ENCODE results near the gene NOL9. TPM values are rescaled to one million over a fixed set of nuclear protein-coding genes. Genes with fewer than 3 reads are reported as not detected.

NOL9 gene
- total and polyA plus RNA-seq, 2 of the 13 experiments (the other 11 are each of a cell fraction or from before 2014, with no cell fraction given) = 18.0 to 24.7 TPM

- TF ChIP-seq, protein P1, sequence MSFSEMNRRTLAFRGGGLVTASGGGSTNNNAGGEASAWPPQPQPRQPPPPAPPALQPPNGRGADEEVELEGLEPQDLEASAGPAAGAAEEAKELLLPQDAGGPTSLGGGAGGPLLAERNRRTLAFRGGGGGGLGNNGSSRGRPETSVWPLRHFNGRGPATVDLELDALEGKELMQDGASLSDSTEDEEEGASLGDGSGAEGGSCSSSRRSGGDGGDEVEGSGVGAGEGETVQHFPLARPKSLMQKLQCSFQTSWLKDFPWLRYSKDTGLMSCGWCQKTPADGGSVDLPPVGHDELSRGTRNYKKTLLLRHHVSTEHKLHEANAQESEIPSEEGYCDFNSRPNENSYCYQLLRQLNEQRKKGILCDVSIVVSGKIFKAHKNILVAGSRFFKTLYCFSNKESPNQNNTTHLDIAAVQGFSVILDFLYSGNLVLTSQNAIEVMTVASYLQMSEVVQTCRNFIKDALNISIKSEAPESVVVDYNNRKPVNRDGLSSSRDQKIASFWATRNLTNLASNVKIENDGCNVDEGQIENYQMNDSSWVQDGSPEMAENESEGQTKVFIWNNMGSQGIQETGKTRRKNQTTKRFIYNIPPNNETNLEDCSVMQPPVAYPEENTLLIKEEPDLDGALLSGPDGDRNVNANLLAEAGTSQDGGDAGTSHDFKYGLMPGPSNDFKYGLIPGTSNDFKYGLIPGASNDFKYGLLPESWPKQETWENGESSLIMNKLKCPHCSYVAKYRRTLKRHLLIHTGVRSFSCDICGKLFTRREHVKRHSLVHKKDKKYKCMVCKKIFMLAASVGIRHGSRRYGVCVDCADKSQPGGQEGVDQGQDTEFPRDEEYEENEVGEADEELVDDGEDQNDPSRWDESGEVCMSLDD (CRISPR knock-in tag; IDR thresholded peaks at IDR 0.05; ENCODE audit: borderline replicate concordance) = no peak
- TF ChIP-seq, protein P2, sequence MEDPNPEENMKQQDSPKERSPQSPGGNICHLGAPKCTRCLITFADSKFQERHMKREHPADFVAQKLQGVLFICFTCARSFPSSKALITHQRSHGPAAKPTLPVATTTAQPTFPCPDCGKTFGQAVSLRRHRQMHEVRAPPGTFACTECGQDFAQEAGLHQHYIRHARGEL (CRISPR knock-in tag; IDR thresholded peaks at IDR 0.05) = no peak
- TF ChIP-seq ZSCAN25 (CRISPR knock-in tag; IDR thresholded peaks at IDR 0.05) (no peak), ZNF574 (CRISPR knock-in tag; IDR thresholded peaks at IDR 0.05) (peak; percentile 66; the same call in 1 of the 2 replicates), ZNF501 (CRISPR knock-in tag; IDR thresholded peaks at IDR 0.05) (0 out of 2 replicates have a peak, but pooled peaks have one; percentile 31), ZNF264 (CRISPR knock-in tag; IDR thresholded peaks at IDR 0.05) (no peak), ZNF570 (CRISPR knock-in tag; IDR thresholded peaks at IDR 0.05; ENCODE audit: borderline replicate concordance) (no peak), TAF15 (IDR thresholded peaks at IDR 0.05; ENCODE audit: low read depth, low read length, poor library complexity, severe bottlenecking) (no peak), RCOR2 (CRISPR knock-in tag; IDR thresholded peaks at IDR 0.05) (no peak), BCL6 (CRISPR knock-in tag; IDR thresholded peaks at IDR 0.05) (no peak), ZNF775 (CRISPR knock-in tag; IDR thresholded peaks at IDR 0.05; ENCODE audit: borderline replicate concordance) (no peak), NFKB2 (CRISPR knock-in tag; IDR thresholded peaks at IDR 0.05; ENCODE audit: borderline replicate concordance) (peak; percentile 35; the same call in 1 of the 2 replicates), PCBP1 (IDR thresholded peaks at IDR 0.05; ENCODE audit: borderline replicate concordance, low read depth, low read length) (no peak), PCBP2 (optimal IDR thresholded peaks at IDR 0.05; ENCODE audit: low read depth, low read length, poor library complexity, severe bottlenecking) (no peak), MXD1 (CRISPR knock-in tag; IDR thresholded peaks at IDR 0.05) (no peak), SMARCE1 (IDR thresholded peaks at IDR 0.05; ENCODE audit: borderline replicate concordance) (no peak), PHF8 (CRISPR knock-in tag; IDR thresholded peaks at IDR 0.05) (no peak), TCF7L2 (IDR thresholded peaks at IDR 0.05; ENCODE audit: low read depth, low read length) (no peak), ZNF263 (CRISPR knock-in tag; IDR thresholded peaks at IDR 0.05) (no peak), GZF1 (CRISPR knock-in tag; IDR thresholded peaks at IDR 0.05) (peak; percentile 95), PBX3 (CRISPR knock-in tag; IDR thresholded peaks at IDR 0.05; ENCODE audit: borderline replicate concordance) (no peak)
- TF ChIP-seq, protein P3, sequence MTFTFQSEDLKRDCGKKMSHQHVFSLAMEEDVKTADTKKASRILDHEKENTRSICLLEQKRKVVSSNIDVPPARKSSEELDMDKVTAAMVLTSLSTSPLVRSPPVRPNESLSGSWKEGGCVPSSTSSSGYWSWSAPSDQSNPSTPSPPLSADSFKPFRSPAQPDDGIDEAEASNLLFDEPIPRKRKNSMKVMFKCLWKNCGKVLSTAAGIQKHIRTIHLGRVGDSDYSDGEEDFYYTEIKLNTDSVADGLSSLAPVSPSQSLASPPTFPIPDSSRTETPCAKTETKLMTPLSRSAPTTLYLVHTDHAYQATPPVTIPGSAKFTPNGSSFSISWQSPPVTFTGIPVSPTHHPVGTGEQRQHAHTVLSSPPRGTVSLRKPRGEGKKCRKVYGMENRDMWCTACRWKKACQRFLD (CRISPR knock-in tag; IDR thresholded peaks at IDR 0.05; ENCODE audit: borderline replicate concordance) = no peak
Observed at GRCh38 chr1:6486433-6487011, 67.8 kb downstream of the NOL9 start (continued).
